GM21447 (cell line): Measurements from ENCODE around the gene JPH4.
"Not testable (repeated sequence)": the region's sequence is repeated elsewhere in the genome, so short reads cannot be mapped to it uniquely, and the experiment has no call there.

Experiments used
- ATAC-seq: cut with Tn5 transposase; IDR thresholded peaks from one replicate; pipeline ENCODE4 v1.9.1; 2021; ENCODE audit not compliant: unreplicated experiment

JPH4 gene

GRCh38 chr14:23550131-23550811 lies 28.3 kb downstream of the JPH4 start:
- ATAC-seq, result no peak

- no peak for ATAC-seq
These were observed 30.0 kb downstream of the JPH4 start for GRCh38 chr14:23548351-23549318.

DNA sequence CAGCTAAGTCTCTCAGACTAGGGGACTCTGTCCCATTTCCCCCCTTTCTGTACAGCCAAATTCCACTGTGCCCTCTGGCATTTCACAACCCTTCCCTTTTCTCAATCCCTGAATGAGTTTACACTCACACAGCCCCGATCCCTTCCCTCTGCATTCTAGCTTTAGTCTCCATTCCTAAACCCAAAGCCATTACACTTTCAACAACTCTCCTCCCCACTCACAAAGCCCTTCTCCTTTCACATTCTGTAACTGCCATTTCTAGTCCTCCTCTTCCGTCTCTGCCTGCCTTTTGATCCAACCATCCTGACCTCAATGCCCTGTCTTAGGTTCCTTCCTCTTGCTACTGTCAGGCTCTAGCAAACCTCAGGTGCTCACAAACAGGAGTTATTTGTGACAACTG lies 30.7 kb downstream of the JPH4 start:
- ATAC-seq, result no peak

DNA sequence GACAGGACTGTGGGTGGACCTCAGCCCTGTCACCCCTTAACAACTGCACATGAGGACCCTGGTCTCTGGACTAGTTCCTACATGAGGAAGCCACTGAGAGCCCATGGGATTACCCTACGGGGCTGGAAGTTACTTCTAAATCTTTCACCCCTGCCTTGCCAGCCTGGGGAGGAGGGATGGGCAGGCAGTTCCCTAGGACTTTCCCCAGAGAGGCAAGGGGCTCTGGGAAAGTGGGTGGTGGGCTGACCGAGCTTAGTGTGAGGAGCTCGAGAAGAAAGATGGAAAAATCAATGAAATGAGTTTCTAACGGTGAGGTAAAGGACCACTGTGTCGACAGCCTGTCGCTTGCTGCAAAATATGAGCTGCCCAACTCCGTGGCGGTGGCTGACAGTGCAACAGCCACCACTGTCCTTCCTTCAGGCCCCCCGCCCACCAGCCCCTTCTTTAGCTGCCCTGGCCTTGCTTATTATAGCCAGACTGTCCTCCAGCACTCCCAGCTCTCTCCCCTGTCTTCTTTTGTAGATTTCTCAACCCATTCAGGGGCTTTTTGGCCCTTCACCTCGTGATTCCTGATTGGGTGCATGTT lies 32.0 kb downstream of the JPH4 start:
- no peak for ATAC-seq

DNA sequence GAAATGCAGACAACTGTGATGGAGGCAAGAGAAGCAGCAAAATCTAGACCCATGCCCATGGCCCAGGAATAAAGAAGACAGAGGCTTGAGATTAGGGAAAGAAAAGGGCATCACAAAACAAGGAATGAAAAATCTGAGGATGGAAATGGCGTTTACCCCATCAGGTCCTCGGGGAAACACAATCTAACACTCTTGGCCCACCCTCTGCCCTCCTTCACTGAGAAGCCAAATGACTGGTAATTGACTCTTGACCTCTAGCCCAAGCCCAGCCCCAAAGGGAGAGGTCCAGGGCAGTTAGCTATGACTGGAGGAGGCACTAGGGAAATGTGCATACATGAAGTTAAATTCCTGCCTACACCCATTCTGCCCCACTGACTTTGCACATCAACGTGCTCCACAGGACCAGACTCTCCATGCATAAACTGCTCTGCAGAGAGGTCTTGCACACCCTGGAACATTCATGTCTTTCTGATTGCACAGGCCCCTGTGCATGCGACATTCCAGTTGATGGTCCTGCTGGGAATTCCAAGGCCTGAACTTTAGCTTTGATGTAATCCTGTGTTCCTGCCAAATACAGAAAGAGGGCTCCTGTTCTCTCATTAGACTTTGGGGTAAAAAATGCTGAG lies 32.7 kb downstream of the JPH4 start:
- ATAC-seq, result no peak

GRCh38 chr14:23544511-23545447 lies 33.8 kb downstream of the JPH4 start:
- no peak for ATAC-seq

DNA sequence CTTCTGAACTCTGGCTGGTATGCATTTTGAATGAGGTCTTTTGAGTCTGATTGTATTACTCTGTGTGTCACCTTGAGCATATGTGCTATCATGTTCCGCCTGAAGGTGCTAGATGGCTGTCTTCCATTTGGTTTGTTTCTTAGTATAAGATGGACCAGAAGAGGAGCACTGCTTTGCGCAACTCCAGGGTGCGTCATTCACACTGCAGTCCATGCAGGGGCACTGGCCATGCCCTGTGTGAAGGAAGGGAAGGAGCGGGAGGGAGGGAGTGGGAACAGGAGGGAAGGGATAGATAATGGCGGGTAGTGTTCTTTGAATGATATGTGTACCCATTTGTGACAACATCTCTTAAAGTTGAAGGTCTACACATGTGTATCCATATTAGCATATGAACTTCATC lies 35.2 kb downstream of the JPH4 start:
- ATAC-seq, result no peak

- no peak for ATAC-seq
These were observed 36.3 kb downstream of the JPH4 start for GRCh38 chr14:23542261-23542660.

- no peak for ATAC-seq
These were observed 38.5 kb downstream of the JPH4 start for GRCh38 chr14:23540141-23540469.

DNA sequence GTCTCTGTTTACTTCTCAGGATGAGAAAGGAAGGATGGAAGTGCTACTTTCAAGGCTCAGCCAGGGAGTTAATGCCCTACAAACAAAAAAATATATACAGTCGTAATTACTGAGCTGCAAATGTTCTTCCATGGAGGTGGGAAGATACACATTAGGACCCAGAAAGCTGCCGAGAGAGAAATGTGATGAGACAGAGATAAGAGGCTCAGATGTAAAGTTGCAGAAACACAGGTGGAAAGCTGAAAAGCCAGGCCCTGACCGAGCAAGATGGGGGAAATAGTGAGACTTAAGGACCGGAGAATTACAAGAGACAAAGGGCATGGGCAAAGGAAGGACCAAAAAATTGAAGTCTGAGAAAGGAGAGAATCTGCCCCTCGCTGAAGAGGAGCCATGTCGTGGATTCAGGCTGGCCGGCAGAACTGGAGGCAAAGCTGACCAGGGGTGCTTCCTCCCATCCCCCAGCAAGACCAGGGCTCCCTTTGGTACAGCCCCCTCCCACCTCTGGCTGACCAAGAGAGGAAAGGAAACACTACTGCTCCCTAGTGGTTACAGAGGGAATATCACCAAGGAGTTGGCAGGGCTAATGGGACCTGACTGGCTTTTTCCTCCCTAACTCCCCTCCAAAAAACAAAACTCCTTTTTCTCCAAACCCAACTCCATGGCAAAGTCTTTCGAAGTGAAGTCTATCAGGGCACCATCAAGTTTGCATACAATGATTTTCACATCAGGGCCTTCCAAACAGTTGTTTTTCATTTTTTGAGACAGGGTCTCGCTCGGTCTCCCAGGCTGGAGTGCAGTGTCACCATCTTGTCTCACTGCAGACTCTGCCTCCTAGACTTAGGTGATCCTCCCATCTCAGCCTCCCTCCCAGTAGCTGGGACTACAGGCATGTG lies 39.1 kb downstream of the JPH4 start:
- no peak for ATAC-seq

DNA sequence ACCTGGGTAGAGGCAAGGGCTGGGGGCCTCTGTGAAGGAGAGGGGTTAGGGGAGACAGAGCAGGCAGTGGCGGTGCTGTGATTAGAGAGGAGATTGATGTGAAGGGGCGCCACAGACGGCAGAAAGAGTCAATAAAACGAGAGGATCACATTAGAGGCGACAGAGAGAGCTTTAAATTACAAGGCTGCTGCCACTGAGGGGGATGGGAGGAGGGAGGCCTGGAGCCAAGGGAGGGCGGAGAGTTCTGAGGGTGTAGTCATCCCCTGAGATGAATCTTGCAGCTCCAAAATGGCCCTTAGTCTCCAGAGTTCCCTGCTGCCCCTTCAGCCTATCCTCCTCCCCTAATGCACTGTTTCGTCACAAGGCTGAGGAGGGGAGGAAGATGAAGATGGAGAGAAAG lies 39.8 kb downstream of the JPH4 start:
- ATAC-seq, result no peak

- ATAC-seq, result no peak
These were observed 40.4 kb downstream of the JPH4 start for GRCh38 chr14:23538050-23538718.

GRCh38 chr14:23537351-23538049 lies 41.1 kb downstream of the JPH4 start:
- no peak for ATAC-seq

DNA sequence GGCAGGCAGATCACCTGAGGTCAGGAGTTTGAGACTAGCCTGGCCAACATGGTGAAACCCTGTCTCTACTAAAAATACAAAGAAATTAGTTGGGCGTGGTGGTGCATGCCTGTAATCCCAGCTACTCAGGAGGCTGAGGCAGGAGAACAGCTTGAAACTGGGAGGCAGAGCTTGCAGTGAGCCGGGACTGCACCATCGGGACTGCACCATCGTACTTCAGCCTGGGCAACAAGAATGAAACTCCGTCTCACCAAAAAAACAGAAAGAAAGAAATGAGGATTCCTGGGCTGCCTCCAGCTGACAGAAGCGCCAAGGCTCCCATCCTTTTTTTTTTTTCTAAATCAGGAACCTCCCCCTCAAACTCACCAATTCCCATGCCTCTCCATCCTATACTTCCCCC lies 41.7 kb downstream of the JPH4 start:
- not testable (repeated sequence) for ATAC-seq

GRCh38 chr14:23536494-23536893 lies 42.1 kb downstream of the JPH4 start:
- ATAC-seq, result no peak

- no peak for ATAC-seq
These were observed 42.6 kb downstream of the JPH4 start for GRCh38 chr14:23535943-23536342.

GRCh38 chr14:23533652-23534435 lies 44.7 kb downstream of the JPH4 start:
- ATAC-seq, result no peak

DNA sequence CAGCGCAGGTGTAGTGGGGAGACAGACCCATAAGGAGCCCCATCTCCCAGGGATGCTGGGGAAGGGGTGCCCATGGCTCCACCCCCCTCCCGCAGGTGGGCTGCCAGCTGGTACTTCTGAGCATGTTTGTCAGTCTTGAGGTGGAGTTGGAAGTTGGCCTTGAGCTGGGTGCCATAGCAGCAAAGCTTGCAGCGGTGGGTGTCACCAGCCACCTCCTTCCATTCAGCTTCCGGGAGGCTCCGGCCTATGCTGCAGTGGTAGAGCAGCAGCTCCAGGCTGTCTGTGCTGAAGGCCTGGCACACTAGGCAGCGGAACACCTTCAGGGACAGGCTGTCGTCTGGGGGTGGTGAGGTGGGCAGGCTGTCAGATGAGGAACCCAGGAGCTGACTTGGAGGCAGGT lies 45.9 kb downstream of the JPH4 start:
- ATAC-seq, result no peak
